WTC11 (cell line): ENCODE measurements around the gene GOLGA8H. TPM values are rescaled to one million over a fixed set of nuclear protein-coding genes. Genes with fewer than 3 reads are reported as not detected.
"Not testable (repeated sequence)": the region's sequence is repeated elsewhere in the genome, so short reads cannot be mapped to it uniquely, and the experiment has no call there.

ENCODE experiments used
- ATAC-seq: fragments of 200-7000 bp; cut with Tn5 transposase; 2 replicates; pipeline ENCODE4 v1.10.0; 2021; ENCODE audit warnings: mild to moderate bottlenecking, moderate library complexity
- CTCF ChIA-PET: fragments of 300-600 bp; sonication (Branson Sonifier 250); formaldehyde crosslinking; loops from one replicate; lab custom pipeline; 2021; ENCODE audit warnings: antibody characterized with exemption; lab: Charles Lee
- POLR2A ChIA-PET: fragments of 350-600 bp; sonication (Branson Sonifier 250); formaldehyde crosslinking; loops from one replicate; lab custom pipeline; 2021; ENCODE audit warnings: antibody characterized with exemption; lab: Charles Lee
- DNase-seq: peaks from one replicate; pipeline ENCODE4 v3.0.0; 2021; ENCODE audit warnings: low spot score
- H3K27ac Mint-ChIP-seq: 2 replicates; pipeline ENCODE4 v1.8.0; 2021; ENCODE audit warnings: mixed read lengths
- H3K27me3 Mint-ChIP-seq: 2 replicates; pipeline ENCODE4 v1.8.0; 2021; ENCODE audit warnings: low read depth, mild to moderate bottlenecking, moderate library complexity, mixed read lengths
- H3K36me3 Mint-ChIP-seq: 2 replicates; pipeline ENCODE4 v1.8.0; 2021; ENCODE audit warnings: mixed read lengths
- H3K4me1 Mint-ChIP-seq: 2 replicates; pipeline ENCODE4 v1.8.0; 2022; ENCODE audit warnings: mixed read lengths
- H3K4me3 Mint-ChIP-seq: 2 replicates; pipeline ENCODE4 v1.8.0; 2021; ENCODE audit warnings: mild to moderate bottlenecking, moderate library complexity, mixed read lengths
- H3K9me3 Mint-ChIP-seq: 2 replicates; pipeline ENCODE4 v1.8.0; 2021; ENCODE audit warnings: mixed read lengths
- ATF1 ChIP-seq: sonication (generic); formaldehyde crosslinking; IDR thresholded peaks from 2 replicates; pipeline ENCODE4 v1.8.1; 2023; ENCODE audit warnings: mild to moderate bottlenecking, moderate library complexity, missing genetic modification reagents
- FOXK1 ChIP-seq: sonication (generic); formaldehyde crosslinking; IDR thresholded peaks from 2 replicates; pipeline ENCODE4 v1.8.0; 2022; ENCODE audit warnings: mild to moderate bottlenecking, moderate library complexity, missing genetic modification reagents
- MAX ChIP-seq: sonication (generic); formaldehyde crosslinking; IDR thresholded peaks from 2 replicates; pipeline ENCODE4 v1.8.0; 2022; ENCODE audit warnings: mild to moderate bottlenecking, missing genetic modification reagents
- MLX ChIP-seq: sonication (generic); formaldehyde crosslinking; IDR thresholded peaks from 2 replicates; pipeline ENCODE4 v1.8.1; 2023; ENCODE audit warnings: mild to moderate bottlenecking, missing genetic modification reagents, moderate library complexity
- MYBL2 ChIP-seq: sonication (generic); formaldehyde crosslinking; IDR thresholded peaks from 2 replicates; pipeline ENCODE4 v1.8.1; 2023; ENCODE audit warnings: mild to moderate bottlenecking, moderate library complexity, missing genetic modification reagents
- SMAD4 ChIP-seq: sonication (generic); formaldehyde crosslinking; IDR thresholded peaks from 2 replicates; pipeline ENCODE4 v1.8.0; 2022; ENCODE audit warnings: mild to moderate bottlenecking, missing genetic modification reagents
- total RNA-seq: library from RNA; stranded (reverse); gene quantifications from 3 replicates; pipeline ENCODE4 v1.2.3, GENCODE V29; 2021
- TF ChIP-seq, protein P1 (sequence below): fragments of 200-600 bp; IDR thresholded peaks from 2 replicates; pipeline ENCODE4 v1.8.0; 2022; ENCODE audit warnings: antibody characterized with exemption

The GOLGA8H gene
- total RNA-seq, 1 experiment from 2014 or later: 1.5 TPM

DNA sequence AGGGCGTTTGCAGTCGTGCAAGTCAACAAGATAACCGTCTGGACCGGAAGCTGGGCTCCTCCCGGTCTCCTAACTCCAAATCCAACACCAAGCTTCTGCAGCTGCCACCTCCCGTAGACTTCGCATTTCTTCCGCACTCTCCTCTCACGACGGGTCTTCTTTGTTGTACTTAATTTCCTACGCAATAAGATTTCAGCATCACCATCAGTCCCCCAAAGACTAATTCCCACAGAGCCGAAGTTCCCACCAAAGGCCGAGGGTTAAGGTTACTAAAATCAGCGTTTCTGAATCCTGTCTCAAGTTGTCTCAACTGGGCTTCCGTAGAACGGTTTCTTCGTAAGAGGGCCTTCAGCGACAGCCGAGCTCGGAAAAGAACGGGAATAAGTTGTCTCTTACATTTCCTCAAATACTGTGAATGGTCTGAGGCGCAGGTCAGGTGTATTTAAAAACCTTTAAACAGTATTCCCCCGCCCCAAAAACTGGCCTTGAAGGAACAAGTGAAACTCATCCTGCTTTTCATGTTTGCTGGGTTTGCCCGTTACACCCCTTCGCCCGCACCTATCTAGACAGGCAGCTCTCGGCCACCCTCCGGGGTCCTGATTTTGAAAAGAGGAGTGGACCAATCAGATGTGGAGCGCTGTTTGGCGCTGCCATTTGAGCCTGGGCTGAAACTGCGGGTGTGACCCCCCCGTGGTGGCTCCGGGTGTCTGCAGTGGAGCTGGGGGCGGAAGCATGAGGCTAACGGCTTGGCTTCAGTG, 21.8 kb downstream of the GOLGA8H start, which contains the start of gene ARHGAP11B:
ARHGAP11B (plus strand) TSS at position 693 of the 758 bp plus-strand sequence.
- peak within 1 kb of the TSS; percentile 99 for H3K4me3 Mint-ChIP-seq
- not testable (repeated sequence) for H3K36me3 Mint-ChIP-seq, H3K9me3 Mint-ChIP-seq
- peaks cover 11% of the 10 kb centered on the region for H3K4me1 Mint-ChIP-seq
- TF ChIP-seq MAX (peak; percentile 44; the same call in 1 of the 2 replicates), MYBL2 (peak; percentile 98)
- TF ChIP-seq, all 79 proteins: peak for 2; not testable (repeated sequence) for 77
- H3K27me3 Mint-ChIP-seq, POLR2A ChIA-PET: not testable (repeated sequence)
- CTCF ChIA-PET: interaction anchor here (0.6 kb wide), 1 partner anchor 1989 kb away, joined by 3 read pairs; no protein-coding TSS in a partner anchor
- DNase-seq (peak; percentile 94), ATAC-seq (peak; percentile 94)
- peak within 1 kb of the TSS; percentile 99 for H3K27ac Mint-ChIP-seq

DNA sequence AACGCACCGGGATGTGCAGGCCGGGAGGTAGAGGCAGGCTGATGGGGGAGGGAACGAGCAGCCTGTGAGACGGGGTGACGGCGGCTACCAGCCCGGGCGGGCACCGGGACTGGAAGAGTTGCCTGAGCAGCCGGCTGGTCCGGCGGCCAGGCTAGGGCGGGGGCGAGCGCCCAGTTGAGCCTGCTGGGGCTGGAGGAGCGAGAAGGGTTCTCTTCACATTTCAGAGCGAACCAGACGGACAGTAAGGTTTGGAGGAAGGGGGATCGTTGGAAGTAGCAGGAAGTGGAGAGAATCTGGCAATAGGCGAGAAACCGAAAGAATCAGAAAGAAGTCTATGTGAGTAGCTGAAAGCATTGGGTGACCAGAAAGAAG, 22.4 kb downstream of the GOLGA8H start:
- H3K27me3 Mint-ChIP-seq, H3K9me3 Mint-ChIP-seq, H3K36me3 Mint-ChIP-seq, DNase-seq, POLR2A ChIA-PET: not testable (repeated sequence)
- ATAC-seq: peak; percentile 60
- CTCF ChIA-PET: interaction anchor here (0.6 kb wide), 1 partner anchor 1989 kb away, joined by 3 read pairs; no protein-coding TSS in a partner anchor
- peak overlapping the region; percentile 99 for H3K27ac Mint-ChIP-seq
- H3K4me1 Mint-ChIP-seq: peaks cover 11% of the 10 kb centered on the region
- peak overlapping the region; percentile 99 for H3K4me3 Mint-ChIP-seq

DNA sequence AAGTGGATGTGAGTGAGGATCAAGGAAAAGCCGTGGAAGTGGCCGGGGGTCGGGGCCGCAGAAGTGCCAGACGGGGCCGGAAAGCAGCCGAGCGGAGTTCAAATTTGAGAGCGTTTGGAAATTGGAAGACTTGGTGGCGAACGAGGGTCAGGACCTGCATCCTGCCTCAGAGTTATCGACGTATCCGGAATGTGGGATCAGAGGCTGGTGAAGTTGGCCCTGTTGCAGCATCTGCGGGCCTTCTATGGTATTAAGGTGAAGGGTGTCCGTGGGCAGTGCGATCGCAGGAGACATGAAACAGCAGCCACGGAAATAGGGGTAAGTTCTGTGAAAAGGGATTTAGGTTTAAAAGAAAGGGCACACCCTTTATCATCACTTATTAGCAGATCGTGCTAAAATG, 22.8 kb downstream of the GOLGA8H start:
- peak overlapping the region; percentile 96 for H3K27ac Mint-ChIP-seq
- H3K4me3 Mint-ChIP-seq: peak overlapping the region; percentile 99
- ATAC-seq, POLR2A ChIA-PET, CTCF ChIA-PET, DNase-seq, H3K36me3 Mint-ChIP-seq, H3K9me3 Mint-ChIP-seq, H3K27me3 Mint-ChIP-seq: not testable (repeated sequence)
- H3K4me1 Mint-ChIP-seq: peaks cover 11% of the 10 kb centered on the region

GRCh38 chr15:30650012-30650929, 46.4 kb downstream of the GOLGA8H start:
- ChIA-PET CTCF (no interaction called here), POLR2A (no interaction called here)
- DNase-seq (no peak), ATAC-seq (no peak)
- no peaks in the 10 kb centered on the region for H3K4me1 Mint-ChIP-seq
- H3K36me3 Mint-ChIP-seq: peaks cover 31% of the 10 kb centered on the region
- no peaks in the 10 kb centered on the region for H3K9me3 Mint-ChIP-seq
- H3K27me3 Mint-ChIP-seq: no peaks in the 10 kb centered on the region
- H3K4me3 Mint-ChIP-seq: no peak overlapping the region
- no peak for TF ChIP-seq FOXK1 (CRISPR knock-in tag)
- no peak for TF ChIP-seq ATF1
- no peak for TF ChIP-seq SMAD4 (CRISPR knock-in tag)
- no peak for TF ChIP-seq MLX (CRISPR knock-in tag)
- H3K27ac Mint-ChIP-seq: no peak overlapping the region

- peaks cover 18% of the 10 kb centered on the region for H3K36me3 Mint-ChIP-seq
- H3K27ac Mint-ChIP-seq, H3K4me1 Mint-ChIP-seq, CTCF ChIA-PET, H3K4me3 Mint-ChIP-seq, H3K9me3 Mint-ChIP-seq: not testable (repeated sequence)
- TF ChIP-seq, protein P1, sequence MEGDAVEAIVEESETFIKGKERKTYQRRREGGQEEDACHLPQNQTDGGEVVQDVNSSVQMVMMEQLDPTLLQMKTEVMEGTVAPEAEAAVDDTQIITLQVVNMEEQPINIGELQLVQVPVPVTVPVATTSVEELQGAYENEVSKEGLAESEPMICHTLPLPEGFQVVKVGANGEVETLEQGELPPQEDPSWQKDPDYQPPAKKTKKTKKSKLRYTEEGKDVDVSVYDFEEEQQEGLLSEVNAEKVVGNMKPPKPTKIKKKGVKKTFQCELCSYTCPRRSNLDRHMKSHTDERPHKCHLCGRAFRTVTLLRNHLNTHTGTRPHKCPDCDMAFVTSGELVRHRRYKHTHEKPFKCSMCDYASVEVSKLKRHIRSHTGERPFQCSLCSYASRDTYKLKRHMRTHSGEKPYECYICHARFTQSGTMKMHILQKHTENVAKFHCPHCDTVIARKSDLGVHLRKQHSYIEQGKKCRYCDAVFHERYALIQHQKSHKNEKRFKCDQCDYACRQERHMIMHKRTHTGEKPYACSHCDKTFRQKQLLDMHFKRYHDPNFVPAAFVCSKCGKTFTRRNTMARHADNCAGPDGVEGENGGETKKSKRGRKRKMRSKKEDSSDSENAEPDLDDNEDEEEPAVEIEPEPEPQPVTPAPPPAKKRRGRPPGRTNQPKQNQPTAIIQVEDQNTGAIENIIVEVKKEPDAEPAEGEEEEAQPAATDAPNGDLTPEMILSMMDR: peak; percentile 10; the same call in 1 of the 2 replicates
- TF ChIP-seq, all 79 proteins: peak for 1; not testable (repeated sequence) for 78
- ATAC-seq, DNase-seq, H3K27me3 Mint-ChIP-seq, POLR2A ChIA-PET: not testable (repeated sequence)
Observed at GRCh38 chr15:30661154-30661553, 57.3 kb downstream of the GOLGA8H start.

Other genes with a start within 250 kb of the GOLGA8H start
- 6.2 to 8.7 TPM (median 8.2 TPM) in 3 replicates for gene CHRFAM7A, start 210.5 kb upstream of the GOLGA8H start, total RNA-seq
- gene GOLGA8R, start 189.8 kb upstream of the GOLGA8H start, total RNA-seq: 0.23 to 0.50 TPM (median 0.50 TPM) in 3 replicates
- gene GOLGA8Q, start 52.0 kb upstream of the GOLGA8H start, total RNA-seq: 0.50 TPM in 1 of 3 replicates, not detected in the others